HG02798 (cell line): ENCODE data around the gene TMEM232.
"Not testable (repeated sequence)": the region's sequence is repeated elsewhere in the genome, so short reads cannot be mapped to it uniquely, and the experiment has no call there.

Source experiments
- ATAC-seq: cut with Tn5 transposase; IDR thresholded peaks from one replicate; pipeline ENCODE4 v1.9.1; 2021; ENCODE audit warnings: mild to moderate bottlenecking; ENCODE audit not compliant: unreplicated experiment, poor library complexity

Gene TMEM232

GRCh38 chr5:110716247-110717245, 9.9 kb downstream of the TMEM232 start:
- ATAC-seq: peak; percentile 97

- no peak for ATAC-seq
These were observed 19.1 kb downstream of the TMEM232 start for GRCh38 chr5:110707260-110707844.

- ATAC-seq: no peak
These were observed 21.1 kb downstream of the TMEM232 start for GRCh38 chr5:110705349-110705748.

GRCh38 chr5:110703481-110703880, 23.0 kb downstream of the TMEM232 start:
- ATAC-seq: no peak

GRCh38 chr5:110702704-110703103, 23.8 kb downstream of the TMEM232 start:
- ATAC-seq: no peak

GRCh38 chr5:110702300-110702699, 24.2 kb downstream of the TMEM232 start:
- ATAC-seq: no peak

GRCh38 chr5:110692669-110693068, 33.8 kb downstream of the TMEM232 start:
- not testable (repeated sequence) for ATAC-seq

- not testable (repeated sequence) for ATAC-seq
These were observed 35.9 kb downstream of the TMEM232 start for GRCh38 chr5:110690587-110690986.

- ATAC-seq: no peak
These were observed 39.0 kb downstream of the TMEM232 start for GRCh38 chr5:110687485-110687884.

GRCh38 chr5:110686270-110686669, 40.2 kb downstream of the TMEM232 start:
- no peak for ATAC-seq

- no peak for ATAC-seq
These were observed 44.5 kb downstream of the TMEM232 start for GRCh38 chr5:110681953-110682352.

GRCh38 chr5:110681109-110681508, 45.4 kb downstream of the TMEM232 start:
- ATAC-seq: no peak

- ATAC-seq: not testable (repeated sequence)
These were observed 49.9 kb downstream of the TMEM232 start for GRCh38 chr5:110676554-110676953.

- ATAC-seq: no peak
These were observed 61.2 kb downstream of the TMEM232 start for GRCh38 chr5:110665184-110665726.

- peak; percentile 69 for ATAC-seq
These were observed 62.9 kb downstream of the TMEM232 start for GRCh38 chr5:110663525-110663924.

- no peak for ATAC-seq
These were observed 68.5 kb downstream of the TMEM232 start for GRCh38 chr5:110658006-110658405.

- no peak for ATAC-seq
These were observed 73.1 kb downstream of the TMEM232 start for GRCh38 chr5:110653231-110653970.

GRCh38 chr5:110651507-110651906, 75.0 kb downstream of the TMEM232 start:
- ATAC-seq: no peak

- ATAC-seq: no peak
These were observed 82.1 kb downstream of the TMEM232 start for GRCh38 chr5:110644357-110644756.
